Measurements from ENCODE around the gene SLC39A3. TPM values are rescaled to one million over a fixed set of nuclear protein-coding genes. Genes with fewer than 3 reads are reported as not detected.

The SLC39A3 gene
- total RNA-seq, 1 experiment from 2014 or later, result 39.1 TPM

DNA sequence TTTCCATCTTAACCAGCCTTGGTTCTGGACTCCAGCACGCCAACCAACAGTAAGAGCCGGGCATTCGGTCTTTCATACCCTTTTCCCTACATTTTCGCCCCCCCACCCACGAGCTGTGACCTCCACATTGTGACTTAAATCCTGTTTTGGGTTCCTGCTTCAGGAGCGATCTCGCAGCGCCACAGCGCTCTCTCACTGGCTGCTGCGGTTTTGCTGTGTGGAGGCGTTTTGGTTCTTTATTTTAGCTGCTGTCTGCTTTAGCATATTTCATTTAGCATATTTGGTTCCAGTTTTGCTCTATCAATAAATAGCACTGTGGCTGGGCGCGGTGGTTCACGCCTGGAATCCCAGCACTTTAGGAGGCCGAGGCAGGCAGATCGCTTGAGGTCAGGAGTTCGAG, 19.5 kb upstream of the SLC39A3 start (continued):
- TF ChIP-seq ZNF274 (IDR thresholded peaks at IDR 0.05; ENCODE audit: low read depth, low read length) (no peak), POLR2A (IDR thresholded peaks at IDR 0.05; ENCODE audit: borderline replicate concordance, extremely low read depth, insufficient read depth, insufficient read length) (no peak), SRF (IDR thresholded peaks at IDR 0.05; ENCODE audit: low read depth) (no peak), CEBPB (IDR thresholded peaks at IDR 0.05; ENCODE audit: low read depth) (no peak), JUND (IDR thresholded peaks at IDR 0.05) (no peak), POLR2AphosphoS5 (IDR thresholded peaks at IDR 0.05; ENCODE audit: low read depth, low read length) (no peak)
- TF ChIP-seq, protein P1, sequence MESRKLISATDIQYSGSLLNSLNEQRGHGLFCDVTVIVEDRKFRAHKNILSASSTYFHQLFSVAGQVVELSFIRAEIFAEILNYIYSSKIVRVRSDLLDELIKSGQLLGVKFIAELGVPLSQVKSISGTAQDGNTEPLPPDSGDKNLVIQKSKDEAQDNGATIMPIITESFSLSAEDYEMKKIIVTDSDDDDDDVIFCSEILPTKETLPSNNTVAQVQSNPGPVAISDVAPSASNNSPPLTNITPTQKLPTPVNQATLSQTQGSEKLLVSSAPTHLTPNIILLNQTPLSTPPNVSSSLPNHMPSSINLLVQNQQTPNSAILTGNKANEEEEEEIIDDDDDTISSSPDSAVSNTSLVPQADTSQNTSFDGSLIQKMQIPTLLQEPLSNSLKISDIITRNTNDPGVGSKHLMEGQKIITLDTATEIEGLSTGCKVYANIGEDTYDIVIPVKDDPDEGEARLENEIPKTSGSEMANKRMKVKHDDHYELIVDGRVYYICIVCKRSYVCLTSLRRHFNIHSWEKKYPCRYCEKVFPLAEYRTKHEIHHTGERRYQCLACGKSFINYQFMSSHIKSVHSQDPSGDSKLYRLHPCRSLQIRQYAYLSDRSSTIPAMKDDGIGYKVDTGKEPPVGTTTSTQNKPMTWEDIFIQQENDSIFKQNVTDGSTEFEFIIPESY (IDR thresholded peaks at IDR 0.05; ENCODE audit: extremely low read depth, insufficient replicate concordance, low read length), result no peak

DNA sequence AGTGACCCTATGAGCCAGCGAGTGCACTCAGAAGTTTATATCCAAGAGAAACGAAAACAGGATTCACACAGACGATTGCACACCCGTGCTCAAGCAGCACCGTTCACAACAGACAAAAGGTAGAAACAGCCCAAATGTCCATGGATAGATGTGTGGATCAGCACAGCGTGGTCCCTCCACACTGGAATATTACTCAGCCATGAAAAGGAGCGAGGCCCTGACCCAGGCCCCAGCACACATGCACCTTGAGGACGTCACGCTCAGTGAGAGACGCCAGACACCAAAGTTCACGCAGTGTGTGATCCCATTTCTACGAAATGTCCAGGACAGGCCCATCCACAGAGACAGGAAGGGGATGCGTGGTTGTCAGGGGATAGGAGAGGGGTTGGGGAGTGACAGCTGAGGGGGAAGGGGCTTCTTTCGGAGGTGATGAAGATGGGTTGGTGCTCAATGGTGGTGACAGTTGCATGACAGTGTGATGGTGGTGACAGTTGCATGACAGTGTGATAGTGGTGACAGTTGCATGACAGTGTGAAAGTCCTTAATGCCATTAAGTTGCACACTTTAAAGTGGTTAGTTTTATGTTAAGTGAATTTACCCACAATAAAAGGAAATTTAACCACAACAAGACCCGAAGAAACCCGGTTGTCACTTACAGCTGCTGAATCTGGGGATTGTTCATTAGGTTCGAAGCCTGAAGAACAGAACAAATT, 18.9 kb upstream of the SLC39A3 start:
- ChIA-PET POLR2A (no interaction called here), RAD21 (ENCODE audit: low non-redundant PET in 1 of 2, low total read pairs in 2 of 2, uncharacterized antibody in 2 of 2, unreplicated experiment in 2 of 2) (no interaction called here), CTCF (no interaction called here)
- intact Hi-C loops (cut with micrococcal nuclease), result no loop called here
- H3K4me1 ChIP-seq (ENCODE audit: control insufficient read depth in 1 of 2, insufficient read depth in 2 of 2, low read length in 2 of 2), result no peaks in the 10 kb centered on the region
- no peaks in the 10 kb centered on the region for H3K9me3 ChIP-seq (ENCODE audit: control insufficient read depth in 1 of 2, insufficient read depth in 1 of 2, low read depth in 1 of 2, low read length in 2 of 2)
- H3K79me2 ChIP-seq (ENCODE audit: insufficient read depth, low read length), result peaks cover 1% of the 10 kb centered on the region; the same call in 1 of the 2 replicates
- no peak overlapping the region for H2AFZ ChIP-seq (ENCODE audit: low read depth, low read length, poor library complexity, severe bottlenecking)
- H3K4me2 ChIP-seq (ENCODE audit: low read length), result no peak overlapping the region
- H3K27ac ChIP-seq (ENCODE audit: low read depth, low read length), result no peak overlapping the region
- no peaks in the 10 kb centered on the region for H3K9me2 ChIP-seq (ENCODE audit: insufficient read depth)
- no peak for TF ChIP-seq POLR2AphosphoS5 (IDR thresholded peaks at IDR 0.05; ENCODE audit: low read depth, low read length)
- TF ChIP-seq ZNF274 (IDR thresholded peaks at IDR 0.05; ENCODE audit: low read depth, low read length), result no peak
- TF ChIP-seq YY1 (IDR thresholded peaks at IDR 0.05; ENCODE audit: extremely low read depth, insufficient replicate concordance, low read depth, low read length), result no peak
- TF ChIP-seq, protein P1 (IDR thresholded peaks at IDR 0.05; ENCODE audit: extremely low read depth, insufficient replicate concordance, low read length), result no peak
- no peak for TF ChIP-seq FOSL1 (IDR thresholded peaks at IDR 0.05; ENCODE audit: low read depth)
- no peak for TF ChIP-seq TCF7L2 (IDR thresholded peaks at IDR 0.05; ENCODE audit: borderline replicate concordance, extremely low read depth, insufficient read depth, insufficient read length)
- TF ChIP-seq ZFX (IDR thresholded peaks at IDR 0.05), result no peak
- TF ChIP-seq RAD21 (IDR thresholded peaks at IDR 0.05; ENCODE audit: low read depth), result no peak
- TF ChIP-seq EZH2phosphoT487 (IDR thresholded peaks at IDR 0.05; ENCODE audit: borderline replicate concordance), result no peak
- TF ChIP-seq, protein P2, sequence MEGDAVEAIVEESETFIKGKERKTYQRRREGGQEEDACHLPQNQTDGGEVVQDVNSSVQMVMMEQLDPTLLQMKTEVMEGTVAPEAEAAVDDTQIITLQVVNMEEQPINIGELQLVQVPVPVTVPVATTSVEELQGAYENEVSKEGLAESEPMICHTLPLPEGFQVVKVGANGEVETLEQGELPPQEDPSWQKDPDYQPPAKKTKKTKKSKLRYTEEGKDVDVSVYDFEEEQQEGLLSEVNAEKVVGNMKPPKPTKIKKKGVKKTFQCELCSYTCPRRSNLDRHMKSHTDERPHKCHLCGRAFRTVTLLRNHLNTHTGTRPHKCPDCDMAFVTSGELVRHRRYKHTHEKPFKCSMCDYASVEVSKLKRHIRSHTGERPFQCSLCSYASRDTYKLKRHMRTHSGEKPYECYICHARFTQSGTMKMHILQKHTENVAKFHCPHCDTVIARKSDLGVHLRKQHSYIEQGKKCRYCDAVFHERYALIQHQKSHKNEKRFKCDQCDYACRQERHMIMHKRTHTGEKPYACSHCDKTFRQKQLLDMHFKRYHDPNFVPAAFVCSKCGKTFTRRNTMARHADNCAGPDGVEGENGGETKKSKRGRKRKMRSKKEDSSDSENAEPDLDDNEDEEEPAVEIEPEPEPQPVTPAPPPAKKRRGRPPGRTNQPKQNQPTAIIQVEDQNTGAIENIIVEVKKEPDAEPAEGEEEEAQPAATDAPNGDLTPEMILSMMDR (IDR thresholded peaks at IDR 0.05 in 2 of 3, conservative IDR thresholded peaks at IDR 0.05 in 1 of 3; ENCODE audit: borderline replicate concordance in 1 of 3, insufficient read depth in 1 of 3, low read depth in 2 of 3, low read length in 2 of 3), result no peak
- TF ChIP-seq, protein P3, sequence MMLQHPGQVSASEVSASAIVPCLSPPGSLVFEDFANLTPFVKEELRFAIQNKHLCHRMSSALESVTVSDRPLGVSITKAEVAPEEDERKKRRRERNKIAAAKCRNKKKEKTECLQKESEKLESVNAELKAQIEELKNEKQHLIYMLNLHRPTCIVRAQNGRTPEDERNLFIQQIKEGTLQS (IDR thresholded peaks at IDR 0.05), result no peak
- no peak for TF ChIP-seq SRF (IDR thresholded peaks at IDR 0.05; ENCODE audit: low read depth)
- no peak for TF ChIP-seq EZH2 (IDR thresholded peaks at IDR 0.05)
- no peak for TF ChIP-seq POLR2A (IDR thresholded peaks at IDR 0.05; ENCODE audit: borderline replicate concordance, extremely low read depth, insufficient read depth, insufficient read length)
- TF ChIP-seq JUND (IDR thresholded peaks at IDR 0.05), result no peak
- TF ChIP-seq CEBPB (IDR thresholded peaks at IDR 0.05; ENCODE audit: low read depth), result no peak
- no peak for TF ChIP-seq SP1 (IDR thresholded peaks at IDR 0.05; ENCODE audit: low read depth)
- H4K20me1 ChIP-seq (ENCODE audit: insufficient read depth), result no peaks in the 10 kb centered on the region
- no peak overlapping the region for H3K9ac ChIP-seq (ENCODE audit: low read length)
- H3K36me3 ChIP-seq (ENCODE audit: control insufficient read depth in 1 of 2, insufficient read depth in 2 of 2, low read length in 2 of 2), result peaks cover 21 to 50% of the 10 kb centered on the region in 2 experiments; a peak in 3 of 4 replicates
- no peak overlapping the region for H3K4me3 ChIP-seq (replicated peaks in 1 of 2; ENCODE audit: low read depth in 1 of 2, low read length in 2 of 2)
- DNase-seq (ENCODE audit: low read depth, low spot score) (no peak), ATAC-seq (no peak)
- no peaks in the 10 kb centered on the region for H3K27me3 ChIP-seq (ENCODE audit: insufficient read depth, low read length)
- BruUV-seq (replicated peaks), result no TSS peak

Measured in HCT116 (cell line).